Thymus (tissue), 11 donors: ENCODE measurements around the gene ATP6V0B. TPM values are rescaled to one million over a fixed set of nuclear protein-coding genes. Genes with fewer than 3 reads are reported as not detected.

Experiments
- DNase-seq, 9 donors: peaks; one replicate each; pipeline ENCODE4 v3.0.0-alpha.2; 2013; ENCODE audit warnings: low spot score in 9 of 9, low read depth in 6 of 9, missing footprints in 1 of 9
- H3K27ac ChIP-seq, 2 donors: one replicate each; pipeline ENCODE4 v1.5.1; 2013; ENCODE audit warnings: control low read depth in 1 of 2, low read depth in 1 of 2, low read length in 1 of 2, mild to moderate bottlenecking in 1 of 2, moderate library complexity in 1 of 2
- H3K27me3 ChIP-seq, 2 donors: one replicate each; pipeline ENCODE4 v1.5.1; 2013; ENCODE audit warnings: low read length in 1 of 2; ENCODE audit not compliant: control insufficient read depth in 2 of 2, insufficient read depth in 1 of 2
- H3K36me3 ChIP-seq, 2 donors: one replicate each; pipeline ENCODE4 v1.5.1; 2013; ENCODE audit warnings: low read length in 1 of 2, mild to moderate bottlenecking in 1 of 2, moderate library complexity in 1 of 2; ENCODE audit not compliant: control insufficient read depth in 2 of 2, insufficient read depth in 2 of 2
- H3K4me1 ChIP-seq, 2 donors: one replicate each; pipeline ENCODE4 v1.5.1; 2013; ENCODE audit warnings: low read length in 2 of 2; ENCODE audit not compliant: control insufficient read depth in 2 of 2, insufficient read depth in 2 of 2
- H3K4me3 ChIP-seq, 2 donors: one replicate each; pipeline ENCODE4 v1.5.1; 2013; ENCODE audit warnings: low read length in 2 of 2, control low read depth in 1 of 2, mild to moderate bottlenecking in 1 of 2
- H3K9me3 ChIP-seq, 2 donors: one replicate each; pipeline ENCODE4 v1.5.1; 2013; ENCODE audit warnings: low read length in 1 of 2, mild to moderate bottlenecking in 1 of 2; ENCODE audit not compliant: control insufficient read depth in 2 of 2, insufficient read depth in 1 of 2
- WGBS: extraction: QIAGEN DNeasy Blood & Tissue Kit; methylation state at CpG from one replicate; pipeline ENCODE4 v1.1.7; 2013; 5-methylcytosine and 5-hydroxymethylcytosine counted together
- polyA plus RNA-seq: library from polyadenylated mRNA; stranded (reverse); fragments of 200-250 nt; gene quantifications from one replicate; pipeline ENCODE4 v1.2.3, GENCODE V29; 2013
- total RNA-seq: library from RNA; stranded (reverse); fragments of 120-200 nt; gene quantifications from one replicate; pipeline ENCODE4 v1.2.4, GENCODE V29; 2013
- donor health status: healthy.

Gene ATP6V0B
- total and polyA plus RNA-seq, 2 donors = 110 to 198 TPM

GRCh38 chr1:43938892-43939587 is 35.7 kb upstream of the ATP6V0B start:
- no peak for DNase-seq
- Histone ChIP-seq H3K36me3 (no peaks in the 10 kb centered on the region), H3K9me3 (no peaks in the 10 kb centered on the region), H3K4me1 (peaks cover 4 to 5% of the 10 kb centered on the region in 2 donors), H3K4me3 (no peak overlapping the region), H3K27ac (no peak overlapping the region), H3K27me3 (peaks cover 13 to 35% of the 10 kb centered on the region in 2 donors)
- WGBS = 94% methylated on average over 3 of the region's 3 CpGs

DNA sequence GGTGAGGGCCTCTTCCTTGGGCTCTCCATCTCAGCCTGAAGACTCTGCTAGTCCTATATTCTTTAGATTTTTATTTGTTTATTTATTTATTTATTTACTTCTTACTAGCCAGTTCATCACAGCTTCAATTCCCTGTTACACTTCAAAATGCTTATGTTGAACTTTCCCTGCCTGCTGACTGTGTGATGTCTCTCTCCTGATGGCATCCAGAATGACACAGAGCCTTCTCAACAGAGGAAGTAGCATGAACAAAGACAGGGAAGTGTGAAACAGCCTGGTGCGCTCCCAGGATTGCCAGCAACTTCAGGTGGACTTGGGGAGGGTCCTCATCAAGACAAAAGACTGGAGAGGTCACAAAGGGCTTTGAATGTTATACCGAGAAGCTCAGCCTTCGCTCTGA is 32.3 kb upstream of the ATP6V0B start:
- WGBS = 95% methylated on average over 3 of the region's 3 CpGs
- DNase-seq = no peak

GRCh38 chr1:43944860-43945259 is 29.9 kb upstream of the ATP6V0B start:
- 100% methylated on average over 1 of the region's 1 CpG for WGBS

More for the DNA sequence above, 32.3 kb upstream of the ATP6V0B start:
- Histone ChIP-seq H3K27ac (no peak overlapping the region), H3K4me1 (peaks cover 9 to 12% of the 10 kb centered on the region in 2 donors), H3K9me3 (peaks cover 0 to 5% of the 10 kb centered on the region in 2 donors), H3K4me3 (no peak overlapping the region), H3K36me3 (no peaks in the 10 kb centered on the region), H3K27me3 (peaks cover 0 to 4% of the 10 kb centered on the region in 2 donors)

GRCh38 chr1:43945674-43946235 is 29.0 kb upstream of the ATP6V0B start:
- 12% methylated on average over 3 of the region's 3 CpGs for WGBS
- peaks cover 19 to 24% of the 10 kb centered on the region in 2 donors for H3K4me1 ChIP-seq
- DNase-seq = no peak
- peak overlapping the region in 1 of 2 donors; percentile 63 for H3K27ac ChIP-seq
- H3K36me3 ChIP-seq = peaks cover 4% of the 10 kb centered on the region in 2 donors
- peak overlapping the region; percentile 70 to 97 for H3K4me3 ChIP-seq
- no peaks in the 10 kb centered on the region for H3K27me3 ChIP-seq
- peaks cover 0 to 5% of the 10 kb centered on the region in 2 donors for H3K9me3 ChIP-seq

More at GRCh38 chr1:43944860-43945259, 29.9 kb upstream of the ATP6V0B start:
- Histone ChIP-seq H3K27me3 (no peaks in the 10 kb centered on the region), H3K27ac (no peak overlapping the region), H3K36me3 (peaks cover under 1 to 2% of the 10 kb centered on the region in 2 donors), H3K4me1 (peaks cover 19 to 24% of the 10 kb centered on the region in 2 donors), H3K9me3 (peaks cover 0 to 5% of the 10 kb centered on the region in 2 donors), H3K4me3 (no peak overlapping the region)
- no peak for DNase-seq

- Histone ChIP-seq H3K4me3 (peak within 1 kb of the TSS; percentile 70 to 97), H3K27me3 (no peaks in the 10 kb centered on the region), H3K9me3 (peaks cover 0 to 5% of the 10 kb centered on the region in 2 donors), H3K36me3 (peaks cover 4% of the 10 kb centered on the region in 2 donors), H3K27ac (peak within 1 kb of the TSS; percentile 90 to 97), H3K4me1 (peaks cover 19 to 24% of the 10 kb centered on the region in 2 donors)
- under 1% methylated on average over 74 of the region's 74 CpGs for WGBS
- peak; percentile 90 to 97 (median 93) for DNase-seq
Observed at GRCh38 chr1:43946236-43947060, 28.3 kb upstream of the ATP6V0B start, which contains the start of gene IPO13. Gene IPO13 (plus strand): TSS chr1:43946950. CDS start chr1:43947601, 651 bp downstream.

GRCh38 chr1:43947061-43947873 is 27.5 kb upstream of the ATP6V0B start:
- H3K36me3 ChIP-seq = peaks cover 4 to 6% of the 10 kb centered on the region in 2 donors
- H3K9me3 ChIP-seq = peaks cover 0 to 5% of the 10 kb centered on the region in 2 donors
- H3K4me1 ChIP-seq = peaks cover 19 to 24% of the 10 kb centered on the region in 2 donors
- no peaks in the 10 kb centered on the region for H3K27me3 ChIP-seq
- DNase-seq = no peak
- peak overlapping the region in 1 of 2 donors; percentile 97 for H3K27ac ChIP-seq
- peak overlapping the region; percentile 70 to 97 for H3K4me3 ChIP-seq
- 17% methylated on average over 27 of the region's 27 CpGs for WGBS

GRCh38 chr1:43947874-43948437 is 26.8 kb upstream of the ATP6V0B start:
- H3K27me3 ChIP-seq = no peaks in the 10 kb centered on the region
- H3K27ac ChIP-seq = no peak overlapping the region
- peaks cover 0 to 5% of the 10 kb centered on the region in 2 donors for H3K9me3 ChIP-seq
- no peak for DNase-seq
- 91% methylated on average over 3 of the region's 3 CpGs for WGBS
- peaks cover 19 to 24% of the 10 kb centered on the region in 2 donors for H3K4me1 ChIP-seq
- peaks cover 4 to 6% of the 10 kb centered on the region in 2 donors for H3K36me3 ChIP-seq
- H3K4me3 ChIP-seq = peak overlapping the region in 1 of 2 donors; percentile 97

DNA sequence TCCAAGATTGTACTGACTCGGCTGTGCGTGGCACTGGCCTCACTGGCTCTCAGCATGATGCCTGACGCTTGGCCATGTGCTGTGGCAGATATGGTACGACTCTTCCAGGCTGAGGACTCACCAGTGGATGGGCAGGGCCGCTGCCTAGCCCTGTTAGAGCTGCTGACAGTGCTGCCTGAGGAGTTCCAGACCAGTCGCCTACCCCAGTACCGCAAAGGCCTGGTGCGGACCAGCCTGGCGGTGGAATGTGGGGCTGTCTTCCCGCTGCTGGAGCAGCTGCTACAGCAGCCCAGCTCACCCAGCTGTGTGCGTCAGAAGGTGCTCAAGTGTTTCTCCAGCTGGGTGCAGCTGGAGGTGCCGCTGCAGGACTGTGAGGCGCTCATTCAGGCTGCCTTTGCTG is 25.1 kb upstream of the ATP6V0B start:
- peaks cover 4 to 6% of the 10 kb centered on the region in 2 donors for H3K36me3 ChIP-seq
- 93% methylated on average over 13 of the region's 13 CpGs for whole genome bisulfite sequencing
- peaks cover 0 to 5% of the 10 kb centered on the region in 2 donors for H3K9me3 ChIP-seq
- H3K27me3 ChIP-seq = no peaks in the 10 kb centered on the region
- peaks cover 19 to 24% of the 10 kb centered on the region in 2 donors for H3K4me1 ChIP-seq
- no peak for DNase-seq
- no peak overlapping the region for H3K27ac ChIP-seq
- H3K4me3 ChIP-seq = no peak overlapping the region
